HG02970 (cell line): Measurements from ENCODE around the gene EXOSC3.
"Not testable (repeated sequence)": the region's sequence is repeated elsewhere in the genome, so short reads cannot be mapped to it uniquely, and the experiment has no call there.

Experiments used
- ATAC-seq: cut with Tn5 transposase; IDR thresholded peaks from one replicate; pipeline ENCODE4 v1.9.1; 2021; ENCODE audit warnings: mild to moderate bottlenecking, moderate library complexity, moderate number of reproducible peaks; ENCODE audit not compliant: unreplicated experiment, low FRiP score

EXOSC3 gene

DNA sequence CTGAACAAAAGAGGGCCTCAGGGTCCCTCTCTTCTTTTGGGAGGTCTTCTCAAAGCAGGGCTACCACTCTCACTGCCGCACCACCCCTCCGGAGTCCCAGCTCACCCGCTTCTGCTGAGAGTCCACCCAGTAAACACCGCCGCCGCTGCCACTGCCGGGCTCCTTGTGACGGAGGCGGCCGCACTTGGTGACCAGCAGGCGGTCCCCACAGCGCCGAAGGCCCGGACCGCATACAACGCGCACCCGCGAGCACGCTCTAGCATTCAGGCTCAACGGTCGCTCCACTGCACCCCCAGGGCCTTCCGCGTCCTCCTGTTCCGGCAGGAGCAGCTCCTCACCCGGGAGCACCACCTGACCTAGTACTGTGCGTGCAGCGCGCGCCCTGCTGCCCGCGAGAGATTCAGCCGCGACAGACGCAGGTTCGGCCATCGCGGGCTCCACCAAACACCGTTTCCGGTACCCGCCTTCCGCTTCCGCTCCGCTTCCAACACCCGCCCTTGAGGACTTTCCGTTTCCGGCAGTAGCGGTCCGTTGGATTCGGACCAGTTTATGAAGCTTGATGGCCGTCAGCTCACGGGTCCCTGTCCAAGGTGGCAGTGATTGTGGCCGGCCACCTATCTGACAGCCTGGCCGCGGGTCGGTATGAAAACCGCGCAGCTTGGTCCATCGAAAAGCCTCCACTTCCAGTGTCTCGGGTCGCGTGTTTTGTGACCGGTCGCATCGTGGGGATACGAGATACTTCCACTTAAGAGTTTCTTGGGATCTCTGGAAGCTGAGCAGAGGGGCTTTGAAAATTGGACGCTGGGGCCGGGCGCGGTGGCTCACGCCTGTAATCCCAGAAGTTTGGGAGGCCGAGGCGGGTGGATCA is at the start of gene EXOSC3:
Gene EXOSC3, minus strand, starts transcription at position 449 of the 868 bp plus-strand sequence. Its CDS starts 20 bp downstream, at position 429.
- peak; percentile 90 for ATAC-seq

GRCh38 chr9:37827483-37828165 is 42.8 kb upstream of the EXOSC3 start:
- no peak for ATAC-seq

- ATAC-seq, result not testable (repeated sequence)
Observed at GRCh38 chr9:37825174-37825573, 40.3 kb upstream of the EXOSC3 start.

GRCh38 chr9:37820142-37820541 is 35.3 kb upstream of the EXOSC3 start:
- no peak for ATAC-seq

DNA sequence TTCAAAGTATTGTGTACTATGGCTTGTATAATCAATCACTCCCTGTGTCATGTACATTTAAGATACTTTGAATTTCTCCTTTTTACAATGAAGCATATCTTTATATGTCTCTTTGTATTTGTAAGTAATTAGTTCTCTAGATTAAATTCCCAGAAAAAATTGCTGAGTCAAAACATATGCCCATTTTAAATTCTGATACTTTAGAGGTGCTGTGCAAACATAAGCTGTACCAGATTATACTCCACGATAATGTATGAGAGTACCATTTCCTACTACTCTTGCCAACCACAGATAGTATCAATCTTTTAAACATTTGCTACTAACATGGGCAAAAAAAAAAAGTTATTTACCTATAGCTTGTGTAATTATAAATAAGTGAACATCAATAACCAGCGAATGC is 34.0 kb upstream of the EXOSC3 start:
- ATAC-seq, result no peak

DNA sequence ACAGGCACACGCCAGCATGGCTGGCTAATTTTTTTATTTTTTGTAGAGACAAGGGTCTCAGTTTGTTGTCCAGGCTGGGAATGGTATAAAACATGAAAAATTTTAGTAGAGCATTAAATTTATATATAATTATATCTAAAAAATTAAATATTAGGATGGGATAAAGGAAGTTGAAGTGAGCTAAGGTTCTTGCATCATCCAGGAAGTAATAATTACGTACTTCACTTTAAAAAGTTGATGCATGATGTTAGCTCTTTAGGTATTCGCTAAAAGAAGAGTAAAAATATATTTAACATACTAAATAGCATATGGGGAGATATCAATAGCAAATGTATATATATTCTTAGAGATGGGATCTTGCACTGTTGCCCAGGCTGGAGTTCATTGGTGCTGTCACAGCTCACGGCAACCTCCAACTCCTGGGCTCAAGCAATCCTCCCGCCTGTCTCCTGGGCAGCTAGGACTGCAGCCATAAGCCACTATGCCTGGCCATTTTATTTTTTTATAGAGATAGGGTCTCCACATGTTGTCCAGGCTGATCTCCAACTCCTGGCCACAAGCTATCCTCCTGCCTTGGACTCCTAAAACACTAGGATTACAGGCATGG is 28.0 kb upstream of the EXOSC3 start:
- no peak for ATAC-seq

DNA sequence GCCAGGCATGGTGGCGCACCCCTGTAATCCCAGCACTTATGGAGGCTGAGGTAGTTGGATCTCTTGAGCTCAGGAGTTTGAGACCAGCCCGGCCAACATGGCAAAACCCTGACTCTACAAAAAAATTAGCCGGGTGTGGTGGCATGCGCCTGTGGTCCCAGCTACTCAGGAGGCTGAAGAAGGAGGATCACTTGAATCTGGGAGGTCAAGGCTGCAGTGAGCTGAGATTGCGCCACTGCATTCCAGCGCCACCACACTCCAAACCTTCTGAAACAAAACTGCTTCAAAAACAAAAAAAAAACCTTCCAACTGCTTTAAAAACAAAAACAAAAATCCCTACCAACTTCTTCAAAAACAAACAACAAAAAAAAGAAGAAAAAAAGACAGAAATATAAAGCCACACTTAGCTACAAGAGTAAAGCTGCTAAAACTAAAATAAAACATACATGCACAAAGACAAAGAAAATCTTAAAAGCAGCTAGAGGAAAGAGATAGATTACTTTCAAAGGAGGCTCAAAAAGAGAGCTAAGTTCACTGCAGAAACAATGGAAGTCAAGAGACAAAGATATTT is 27.1 kb upstream of the EXOSC3 start:
- no peak for ATAC-seq

- not testable (repeated sequence) for ATAC-seq
Observed at GRCh38 chr9:37809676-37810075, 24.8 kb upstream of the EXOSC3 start.

DNA sequence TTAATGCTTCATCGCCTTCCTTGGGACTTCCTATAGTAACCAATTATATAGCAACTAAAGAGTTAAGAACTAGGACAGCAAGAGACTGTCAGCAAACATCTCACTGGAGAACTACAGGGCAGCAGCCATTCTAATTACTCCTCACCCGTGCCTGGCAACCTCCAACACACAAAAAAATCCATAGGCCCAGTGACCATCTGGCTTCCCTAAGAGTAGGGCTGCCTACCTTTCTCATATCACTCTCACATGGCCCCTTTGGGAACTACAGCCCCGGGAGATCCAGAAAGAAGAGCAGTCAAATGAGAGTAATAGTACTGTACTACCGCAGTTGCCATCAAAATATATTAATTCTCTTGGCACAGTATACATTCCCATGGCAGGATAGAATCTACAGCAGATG is 21.4 kb upstream of the EXOSC3 start:
- ATAC-seq, result no peak

DNA sequence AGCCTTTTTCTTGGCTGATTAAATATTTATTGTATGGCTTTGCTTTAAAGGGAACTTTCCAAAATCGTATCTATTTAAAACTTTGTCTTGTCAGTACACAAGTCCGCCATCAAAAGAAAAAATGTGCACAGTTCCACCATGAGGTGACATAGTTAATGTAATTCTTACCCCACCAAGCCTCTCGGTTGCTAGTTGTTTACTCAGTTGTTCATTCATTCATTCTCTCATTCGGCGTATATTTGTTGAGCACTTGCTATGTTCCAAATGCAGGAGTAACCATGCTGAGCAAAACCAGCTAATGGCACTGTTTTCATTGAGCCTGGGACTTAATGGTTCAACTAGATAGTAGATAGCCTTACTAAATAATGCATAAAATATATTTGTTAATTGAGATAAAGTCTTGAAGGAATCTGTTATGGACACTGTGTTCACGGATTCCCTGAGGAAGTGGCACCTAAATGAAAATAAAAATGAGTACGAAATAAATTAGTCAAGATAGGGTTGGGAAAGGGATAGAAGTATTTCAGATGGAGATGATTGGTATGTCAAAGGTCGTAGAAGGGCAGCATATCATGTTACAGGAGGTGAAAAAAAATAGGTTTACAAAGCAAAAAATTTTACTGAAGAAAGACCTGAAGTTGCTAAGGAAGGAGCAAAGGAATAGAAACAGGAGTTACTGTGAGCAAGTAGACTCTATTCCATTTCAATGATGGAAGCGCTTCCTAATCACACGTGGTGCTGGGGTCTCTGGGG is 17.3 kb upstream of the EXOSC3 start:
- no peak for ATAC-seq

- peak; percentile 32 for ATAC-seq
Observed at GRCh38 chr9:37801287-37801850, 16.5 kb upstream of the EXOSC3 start.

DNA sequence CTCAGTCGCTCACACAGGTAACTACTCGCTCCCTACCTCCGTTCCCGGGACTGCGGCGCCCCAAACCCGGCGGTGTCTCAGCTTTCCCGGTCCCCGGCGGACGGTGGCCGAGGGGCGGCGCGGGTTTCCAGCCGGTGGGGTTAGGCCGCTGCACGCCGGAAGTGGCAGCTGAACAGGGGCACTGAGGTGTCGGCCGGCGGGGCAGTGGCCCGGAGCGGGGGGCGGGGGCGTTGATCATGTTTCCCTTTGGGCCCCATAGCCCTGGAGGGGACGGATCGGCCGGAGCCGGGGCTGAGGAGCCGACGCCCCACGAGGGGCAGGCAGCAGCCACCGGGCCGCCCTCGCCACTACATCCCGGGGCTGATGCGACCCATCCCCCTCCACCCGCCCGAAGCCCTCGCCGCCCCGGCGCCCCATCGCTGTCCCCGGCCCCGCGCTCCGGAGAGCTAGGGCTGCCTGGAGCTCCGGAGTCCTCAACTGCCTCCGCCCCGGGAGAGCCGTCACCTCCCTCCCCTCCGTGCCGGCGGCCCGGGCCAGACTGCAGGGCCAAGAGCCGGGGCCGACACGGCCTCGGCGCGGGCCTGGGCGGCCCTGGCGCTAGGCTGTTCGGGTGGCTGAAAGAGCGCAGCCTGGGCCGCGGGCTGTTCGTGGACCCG is 15.9 kb upstream of the EXOSC3 start, which contains the start of gene DCAF10:
Gene DCAF10, plus strand, starts transcription at position 167 of the 656 bp plus-strand sequence. Its CDS starts 70 bp downstream, at position 237.
- peak; percentile 66 for ATAC-seq

- no peak for ATAC-seq
Observed at GRCh38 chr9:37798677-37799076, 13.8 kb upstream of the EXOSC3 start.

- ATAC-seq, result no peak
Observed at GRCh38 chr9:37796232-37796631, 11.4 kb upstream of the EXOSC3 start.

DNA sequence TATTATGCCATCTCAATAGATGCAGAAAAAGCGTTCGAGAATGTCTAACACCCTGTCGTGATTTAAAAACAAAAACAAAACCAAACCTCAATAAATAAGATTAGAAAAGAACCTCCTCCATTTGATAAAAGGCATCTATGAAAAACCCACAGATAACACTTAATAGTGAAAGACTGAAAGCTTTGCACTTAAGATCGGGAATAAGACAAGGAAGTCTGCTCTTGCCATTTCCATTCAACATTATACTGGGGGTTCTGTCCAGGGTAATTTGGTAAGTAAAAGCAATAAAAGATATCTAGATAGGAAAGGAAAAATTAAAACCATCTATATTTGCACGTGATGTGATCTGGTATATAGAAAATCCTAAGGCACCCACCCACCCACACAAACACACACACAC is 7.3 kb upstream of the EXOSC3 start:
- ATAC-seq, result no peak

DNA sequence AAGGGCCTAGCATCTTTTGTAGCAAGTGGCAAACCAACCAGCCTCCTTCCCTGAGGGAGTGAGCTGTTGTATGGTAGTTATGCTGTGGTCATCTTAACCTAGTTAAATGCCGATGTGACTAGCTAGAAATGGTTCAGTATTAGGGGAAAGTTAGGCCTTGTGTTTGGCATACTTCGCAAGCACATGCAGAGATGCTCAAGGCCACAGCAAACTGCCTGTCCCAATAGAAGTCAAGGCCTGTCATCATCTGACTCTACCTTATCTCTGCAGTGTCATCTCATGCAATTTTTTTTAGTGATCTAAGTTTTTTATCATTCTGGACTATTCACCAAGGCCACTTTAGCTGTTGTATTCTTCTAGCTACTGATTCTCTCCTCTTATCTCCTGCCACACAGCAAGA is 5.2 kb upstream of the EXOSC3 start:
- ATAC-seq, result no peak

- no peak for ATAC-seq
Observed at GRCh38 chr9:37788332-37788731, 3.5 kb upstream of the EXOSC3 start.

DNA sequence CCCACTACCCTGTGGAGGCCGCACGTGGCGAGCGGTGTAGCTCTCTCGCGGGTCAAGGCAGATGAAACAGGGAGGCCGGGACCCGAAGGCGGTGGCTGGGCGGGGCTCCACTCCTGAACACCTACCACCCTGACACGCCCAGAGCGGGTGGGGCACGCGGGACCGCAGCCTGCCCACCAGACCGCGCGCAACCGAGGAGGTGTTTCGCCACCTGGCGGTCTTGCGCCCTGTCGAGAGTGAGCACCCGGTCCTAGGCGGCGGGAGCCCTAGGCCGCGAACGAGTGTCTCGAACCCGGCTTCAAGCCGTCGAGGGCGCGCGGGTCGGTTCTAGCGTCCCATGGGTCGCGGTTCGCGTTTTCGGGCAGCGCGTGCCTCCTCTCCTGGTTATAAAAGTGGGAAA is 2.2 kb upstream of the EXOSC3 start:
- ATAC-seq, result no peak

- no peak for ATAC-seq
Observed at GRCh38 chr9:37784291-37784615, 611 bp downstream of the EXOSC3 start.
